ENCODE measurements around the gene ADK. TPM values are rescaled to one million over a fixed set of nuclear protein-coding genes. Genes with fewer than 3 reads are reported as not detected.

ADK gene
- total RNA-seq, 1 experiment from 2014 or later: 26.8 TPM

DNA sequence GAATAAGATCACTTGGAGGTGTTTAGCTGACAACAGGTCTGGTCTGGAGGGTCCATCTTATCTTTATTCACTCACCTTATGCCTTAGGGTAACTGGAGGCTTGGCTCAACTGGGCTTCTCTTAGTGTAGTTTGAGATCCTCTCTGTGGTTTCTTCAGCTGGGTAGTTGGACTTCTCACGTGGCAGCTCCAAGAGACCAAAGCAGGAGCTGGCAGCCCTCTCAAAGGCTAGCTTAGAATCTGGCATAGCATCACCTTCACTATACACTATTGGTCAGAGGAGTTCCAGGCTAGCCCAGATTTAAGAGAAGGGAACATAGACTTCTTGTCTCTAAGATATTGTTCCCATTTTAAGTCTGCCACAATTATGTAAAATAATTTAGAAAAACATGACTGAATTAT, 16.4 kb downstream of the ADK start:
- H2BK120ac ChIP-seq (ENCODE audit: low read depth, low read length, poor library complexity, severe bottlenecking): no peak overlapping the region
- DNase-seq: no peak
- H2BK5ac ChIP-seq (ENCODE audit: insufficient read length, low read length): no peak overlapping the region
- Mint-ChIP-seq H3K4me3 (no peak overlapping the region), H3K36me3 (ENCODE audit: insufficient read depth in 1 of 3, low read depth in 3 of 3) (no peaks in the 10 kb centered on the region; a peak in 1 of 7 replicates), H3K27me3 (ENCODE audit: low read depth) (no peaks in the 10 kb centered on the region), H3K27ac (no peak overlapping the region), H3K9me3 (no peaks in the 10 kb centered on the region), H3K4me1 (peaks cover 4 to 5% of the 10 kb centered on the region in 2 experiments; a peak in 3 of 4 replicates)
- no peaks in the 10 kb centered on the region for H3K79me1 ChIP-seq (ENCODE audit: insufficient read depth, low read depth, low read length, poor library complexity, severe bottlenecking)
- H3K4me1 ChIP-seq (ENCODE audit: insufficient read depth, low read length): no peaks in the 10 kb centered on the region
- no peak overlapping the region for H3K14ac ChIP-seq (ENCODE audit: insufficient read depth, low read length)
- no peak overlapping the region for H2BK12ac ChIP-seq (ENCODE audit: insufficient read length, low read depth, low read length)
- H3K27ac ChIP-seq (ENCODE audit: insufficient read length, low read depth, low read length): no peak overlapping the region
- no peak overlapping the region for H2BK20ac ChIP-seq (ENCODE audit: low read depth, low read length, poor library complexity, severe bottlenecking)
- H3K9me3 ChIP-seq (ENCODE audit: control insufficient read depth, low read depth, low read length): no peaks in the 10 kb centered on the region
- no peak overlapping the region for H3K9ac ChIP-seq (ENCODE audit: extremely low read depth, insufficient read length, low read length)
- H3K79me2 ChIP-seq (ENCODE audit: insufficient read depth, low read length): peaks cover 2% of the 10 kb centered on the region; the same call in 1 of the 2 replicates
- H4K8ac ChIP-seq (replicated peaks; ENCODE audit: insufficient read length, low read depth, low read length): no peak overlapping the region
- no peak overlapping the region for H3K18ac ChIP-seq (ENCODE audit: insufficient read length, low read depth, low read length)
- H4K20me1 ChIP-seq (ENCODE audit: control insufficient read depth, insufficient read depth, insufficient read length): no peaks in the 10 kb centered on the region
- no peaks in the 10 kb centered on the region for H3K27me3 ChIP-seq (ENCODE audit: insufficient read depth, low read length)
- H3K23ac ChIP-seq (ENCODE audit: insufficient read length, low read depth, low read length): no peak overlapping the region
- no peak overlapping the region for H4K91ac ChIP-seq (ENCODE audit: insufficient read length, low read depth, low read length)
- no peak overlapping the region for H2AFZ ChIP-seq (ENCODE audit: low read length)
- H3K4ac ChIP-seq (ENCODE audit: low read depth, low read length): no peak overlapping the region
- no peak overlapping the region for H2BK15ac ChIP-seq (ENCODE audit: low read depth, low read length)
- TF ChIP-seq, protein P1, sequence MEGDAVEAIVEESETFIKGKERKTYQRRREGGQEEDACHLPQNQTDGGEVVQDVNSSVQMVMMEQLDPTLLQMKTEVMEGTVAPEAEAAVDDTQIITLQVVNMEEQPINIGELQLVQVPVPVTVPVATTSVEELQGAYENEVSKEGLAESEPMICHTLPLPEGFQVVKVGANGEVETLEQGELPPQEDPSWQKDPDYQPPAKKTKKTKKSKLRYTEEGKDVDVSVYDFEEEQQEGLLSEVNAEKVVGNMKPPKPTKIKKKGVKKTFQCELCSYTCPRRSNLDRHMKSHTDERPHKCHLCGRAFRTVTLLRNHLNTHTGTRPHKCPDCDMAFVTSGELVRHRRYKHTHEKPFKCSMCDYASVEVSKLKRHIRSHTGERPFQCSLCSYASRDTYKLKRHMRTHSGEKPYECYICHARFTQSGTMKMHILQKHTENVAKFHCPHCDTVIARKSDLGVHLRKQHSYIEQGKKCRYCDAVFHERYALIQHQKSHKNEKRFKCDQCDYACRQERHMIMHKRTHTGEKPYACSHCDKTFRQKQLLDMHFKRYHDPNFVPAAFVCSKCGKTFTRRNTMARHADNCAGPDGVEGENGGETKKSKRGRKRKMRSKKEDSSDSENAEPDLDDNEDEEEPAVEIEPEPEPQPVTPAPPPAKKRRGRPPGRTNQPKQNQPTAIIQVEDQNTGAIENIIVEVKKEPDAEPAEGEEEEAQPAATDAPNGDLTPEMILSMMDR (conservative IDR thresholded peaks at IDR 0.05): no peak
- no peak overlapping the region for H3K4me2 ChIP-seq (ENCODE audit: insufficient read depth, insufficient read length, low read length)
- H3T11ph ChIP-seq (ENCODE audit: low read length): no peak overlapping the region
- no peak overlapping the region for H2AK5ac ChIP-seq (ENCODE audit: insufficient read length, low read length)
- no peak overlapping the region for H3K56ac ChIP-seq (ENCODE audit: insufficient read length, low read depth, low read length)
- H3K23me2 ChIP-seq (ENCODE audit: insufficient read length, low read depth, low read length, poor library complexity, severe bottlenecking): no peaks in the 10 kb centered on the region
- H4K5ac ChIP-seq (ENCODE audit: insufficient read length, low read depth, low read length): no peak overlapping the region
- no CpG with 5 or more reads among the region's 1 CpG for WGBS (ENCODE audit: extremely low coverage, insufficient read length, low lambda C conversion rate)
